HG02981 (cell line): ENCODE data around the gene PQBP1.
A peak's percentile ranks its signal among the peaks of the same experiment; 100 is the strongest.

Experiments
- ATAC-seq: cut with Tn5 transposase; IDR thresholded peaks from one replicate; pipeline ENCODE4 v1.9.1; 2021; ENCODE audit warnings: mild to moderate bottlenecking, moderate library complexity; ENCODE audit not compliant: unreplicated experiment

Gene PQBP1

GRCh38 chrX:48920718-48921104, 23.0 kb downstream of the PQBP1 start:
- ATAC-seq, result no peak

- no peak for ATAC-seq
These were observed 26.0 kb downstream of the PQBP1 start for GRCh38 chrX:48923771-48924170.

GRCh38 chrX:48924270-48924669, 26.5 kb downstream of the PQBP1 start:
- ATAC-seq, result no peak

- ATAC-seq, result no peak
These were observed 29.4 kb downstream of the PQBP1 start for GRCh38 chrX:48927123-48927522.

- ATAC-seq, result no peak
These were observed 30.1 kb downstream of the PQBP1 start for GRCh38 chrX:48927736-48928382.

- no peak for ATAC-seq
These were observed 36.0 kb downstream of the PQBP1 start for GRCh38 chrX:48933757-48934156.

- ATAC-seq, result no peak
These were observed 37.0 kb downstream of the PQBP1 start for GRCh38 chrX:48934581-48935300.

- no peak for ATAC-seq
These were observed 37.6 kb downstream of the PQBP1 start for GRCh38 chrX:48935301-48935670.

- ATAC-seq, result no peak
These were observed 38.8 kb downstream of the PQBP1 start for GRCh38 chrX:48936429-48937053.

GRCh38 chrX:48937054-48937907, 39.6 kb downstream of the PQBP1 start:
- peak; percentile 50 for ATAC-seq

- peak; percentile 46 for ATAC-seq
These were observed 41.1 kb downstream of the PQBP1 start for GRCh38 chrX:48938721-48939425.

- ATAC-seq, result no peak
These were observed 41.9 kb downstream of the PQBP1 start for GRCh38 chrX:48939524-48940228.

GRCh38 chrX:48940404-48940955, 42.8 kb downstream of the PQBP1 start:
- ATAC-seq, result no peak

GRCh38 chrX:48942895-48943294, 45.2 kb downstream of the PQBP1 start:
- ATAC-seq, result no peak

- no peak for ATAC-seq
These were observed 48.0 kb downstream of the PQBP1 start for GRCh38 chrX:48945517-48946348.

GRCh38 chrX:48948589-48948988, 50.9 kb downstream of the PQBP1 start:
- ATAC-seq, result no peak
